Vagina (tissue), 2 donors: ENCODE measurements around the gene CALN1. TPM values are rescaled to one million over a fixed set of nuclear protein-coding genes. Genes with fewer than 3 reads are reported as not detected.
"Not testable (repeated sequence)": the region's sequence is repeated elsewhere in the genome, so short reads cannot be mapped to it uniquely, and the experiment has no call there.

Source experiments
- DNase-seq, 2 donors: peaks; one replicate each; pipeline ENCODE4 v3.0.0-alpha.2; 2017; ENCODE audit errors: extremely low spot score in 2 of 2
- H3K27ac ChIP-seq: fragments of 200-600 bp; sonication (generic); one replicate; pipeline ENCODE4 v1.5.1; 2019
- H3K27me3 ChIP-seq: fragments of 200-600 bp; sonication (generic); one replicate; pipeline ENCODE4 v1.5.1; 2019
- H3K36me3 ChIP-seq, 2 donors: fragments of 200-600 bp; sonication (generic); one replicate each; pipeline ENCODE4 v1.5.1; 2017 to 2019
- H3K4me1 ChIP-seq: fragments of 200-600 bp; sonication (generic); one replicate; pipeline ENCODE4 v1.5.1; 2019
- H3K4me3 ChIP-seq, 2 donors: fragments of 200-600 bp; sonication (generic); 1 replicate in 1 of 2; 2 replicates in 1 of 2; pipeline ENCODE4 v1.5.1; 2016 to 2019
- H3K9me3 ChIP-seq: fragments of 200-600 bp; sonication (generic); one replicate; pipeline ENCODE4 v1.5.1; 2019
- POLR2A ChIP-seq, 2 donors: fragments of 450-650 bp; IDR thresholded peaks; one replicate each; pipeline ENCODE4 v1.6.1; 2017; ENCODE audit warnings: antibody characterized with exemption in 2 of 2, mild to moderate bottlenecking in 2 of 2, moderate library complexity in 2 of 2
- POLR2AphosphoS5 ChIP-seq, 2 donors: sonication (generic); formaldehyde crosslinking; IDR thresholded peaks; one replicate each; pipeline ENCODE4 v1.9.0; 2017; ENCODE audit warnings: antibody characterized with exemption in 2 of 2, mild to moderate bottlenecking in 2 of 2, low read depth in 1 of 2; ENCODE audit not compliant: insufficient read depth in 1 of 2
- intact Hi-C: fragments of 100-400 bp; cut with DNase I; formaldehyde crosslinking; loops from one replicate; pipeline ENCODE4 v1.15.1; 2023
- total RNA-seq: library from RNA; depleted of rRNA; stranded (reverse); fragments of >200 nt; gene quantifications from one replicate; pipeline ENCODE4 v1.2.3, GENCODE V29; 2016
- TF ChIP-seq, protein P1 (sequence below), 3 experiments: fragments of 450-650 bp in 2 of 3; fragments of 200-600 bp in 1 of 3; sonication (generic) in 1 of 3; IDR thresholded peaks; one replicate each; pipeline ENCODE4 v1.5.1; 2017 to 2019; ENCODE audit warnings: antibody characterized with exemption in 3 of 3, mild to moderate bottlenecking in 2 of 3, moderate library complexity in 2 of 3

CALN1 gene
- 6.9 TPM for total RNA-seq

DNA sequence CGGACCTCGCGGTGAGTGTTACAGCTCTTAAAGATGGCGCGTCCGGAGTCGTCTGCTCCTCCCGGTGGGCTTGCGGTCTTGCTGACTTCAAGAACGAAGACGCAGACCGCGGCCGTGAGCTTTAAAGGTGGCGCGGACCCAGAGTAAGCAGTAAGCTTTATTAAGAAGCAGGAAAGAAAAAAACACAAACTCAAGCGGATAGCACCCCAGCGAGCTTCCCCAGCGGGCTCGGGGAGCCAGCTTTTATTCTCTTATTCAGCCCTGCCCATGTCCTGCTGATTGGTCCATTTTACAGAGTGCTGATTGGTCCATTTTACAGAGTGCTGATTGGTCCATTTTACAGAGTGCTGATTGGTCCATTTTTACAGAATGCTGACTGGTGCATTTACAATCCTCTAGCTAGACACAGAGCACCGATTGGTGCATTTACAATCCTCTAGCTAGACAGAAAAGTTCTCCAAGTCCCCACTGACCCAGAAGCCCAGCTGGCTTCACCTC is at the start of gene CALN1:
Gene CALN1, minus strand, starts transcription at position 218 of the 498 bp plus-strand sequence.
- H3K4me1 ChIP-seq, H3K4me3 ChIP-seq, H3K27ac ChIP-seq, DNase-seq, H3K36me3 ChIP-seq, H3K9me3 ChIP-seq, intact Hi-C loops, H3K27me3 ChIP-seq: not testable (repeated sequence)

DNA sequence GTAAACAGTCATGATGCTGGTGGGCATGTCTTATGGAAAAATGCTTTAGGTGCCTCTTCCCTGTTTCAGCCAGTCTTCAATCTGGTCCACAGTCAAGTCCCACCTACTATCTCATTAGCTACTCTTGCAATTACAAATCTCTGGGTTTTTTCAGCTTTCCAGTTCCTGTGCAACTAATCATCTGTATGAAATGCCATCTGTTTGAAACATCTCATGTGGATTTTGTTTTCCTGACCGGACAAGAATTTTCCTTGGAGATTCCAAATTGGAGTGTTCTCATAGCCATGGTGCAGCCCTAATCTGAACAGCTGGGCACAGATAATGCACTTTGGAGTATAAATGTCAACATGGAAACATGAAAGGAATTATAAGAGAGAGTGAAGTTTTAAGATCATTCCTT is 41.3 kb upstream of the CALN1 start:
- Histone ChIP-seq H3K4me1 (no peaks in the 10 kb centered on the region), H3K4me3 (no peak overlapping the region), H3K36me3 (no peaks in the 10 kb centered on the region), H3K27me3 (no peaks in the 10 kb centered on the region), H3K27ac (no peak overlapping the region), H3K9me3 (no peaks in the 10 kb centered on the region)
- TF ChIP-seq, protein P1, sequence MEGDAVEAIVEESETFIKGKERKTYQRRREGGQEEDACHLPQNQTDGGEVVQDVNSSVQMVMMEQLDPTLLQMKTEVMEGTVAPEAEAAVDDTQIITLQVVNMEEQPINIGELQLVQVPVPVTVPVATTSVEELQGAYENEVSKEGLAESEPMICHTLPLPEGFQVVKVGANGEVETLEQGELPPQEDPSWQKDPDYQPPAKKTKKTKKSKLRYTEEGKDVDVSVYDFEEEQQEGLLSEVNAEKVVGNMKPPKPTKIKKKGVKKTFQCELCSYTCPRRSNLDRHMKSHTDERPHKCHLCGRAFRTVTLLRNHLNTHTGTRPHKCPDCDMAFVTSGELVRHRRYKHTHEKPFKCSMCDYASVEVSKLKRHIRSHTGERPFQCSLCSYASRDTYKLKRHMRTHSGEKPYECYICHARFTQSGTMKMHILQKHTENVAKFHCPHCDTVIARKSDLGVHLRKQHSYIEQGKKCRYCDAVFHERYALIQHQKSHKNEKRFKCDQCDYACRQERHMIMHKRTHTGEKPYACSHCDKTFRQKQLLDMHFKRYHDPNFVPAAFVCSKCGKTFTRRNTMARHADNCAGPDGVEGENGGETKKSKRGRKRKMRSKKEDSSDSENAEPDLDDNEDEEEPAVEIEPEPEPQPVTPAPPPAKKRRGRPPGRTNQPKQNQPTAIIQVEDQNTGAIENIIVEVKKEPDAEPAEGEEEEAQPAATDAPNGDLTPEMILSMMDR (IDR thresholded peaks at IDR 0.05) = no peak
- no peak for TF ChIP-seq POLR2AphosphoS5 (IDR thresholded peaks at IDR 0.05; ENCODE audit: insufficient read depth in 1 of 2, low read depth in 1 of 2)
- intact Hi-C loops = no loop called here
- no peak for DNase-seq

DNA sequence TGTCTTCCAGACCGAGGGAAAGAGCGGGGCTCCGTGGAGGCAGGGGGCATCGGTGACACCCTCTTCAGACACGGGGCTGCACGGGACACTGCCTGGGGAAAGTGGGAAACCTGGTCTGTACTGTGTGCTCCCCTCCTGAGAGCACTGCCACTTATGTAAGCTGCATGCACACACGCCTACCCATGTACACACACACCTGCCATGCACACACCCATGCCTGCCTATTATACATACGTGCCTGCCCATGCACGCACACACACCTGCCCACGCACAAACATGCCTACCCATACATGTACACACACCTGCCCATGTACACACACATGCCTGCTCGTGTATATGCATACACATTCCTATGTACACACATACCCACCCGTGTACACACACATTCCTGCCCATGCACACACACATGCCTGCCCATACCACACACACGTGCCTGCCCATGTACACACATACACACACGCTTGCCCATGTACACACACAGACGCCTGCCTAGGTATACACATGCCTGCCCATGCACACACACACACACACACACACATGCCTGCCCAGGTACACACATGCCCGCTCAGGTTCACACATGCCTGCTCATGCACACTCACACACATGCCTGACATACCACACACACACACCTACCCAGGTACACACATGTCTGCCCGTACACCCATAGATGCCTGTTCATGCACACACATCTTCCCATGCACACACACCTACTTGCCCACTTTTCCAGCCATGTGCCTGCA is 35.5 kb upstream of the CALN1 start:
- Histone ChIP-seq H3K4me1 (no peaks in the 10 kb centered on the region), H3K9me3 (no peaks in the 10 kb centered on the region), H3K27me3 (no peaks in the 10 kb centered on the region), H3K27ac (no peak overlapping the region), H3K4me3 (no peak overlapping the region), H3K36me3 (no peaks in the 10 kb centered on the region)
- DNase-seq = no peak
- intact Hi-C loops = no loop called here
- no peak for TF ChIP-seq POLR2AphosphoS5 (IDR thresholded peaks at IDR 0.05; ENCODE audit: insufficient read depth in 1 of 2, low read depth in 1 of 2)
- TF ChIP-seq, protein P1 (IDR thresholded peaks at IDR 0.05) = no peak
- TF ChIP-seq POLR2A (IDR thresholded peaks at IDR 0.05) = no peak

DNA sequence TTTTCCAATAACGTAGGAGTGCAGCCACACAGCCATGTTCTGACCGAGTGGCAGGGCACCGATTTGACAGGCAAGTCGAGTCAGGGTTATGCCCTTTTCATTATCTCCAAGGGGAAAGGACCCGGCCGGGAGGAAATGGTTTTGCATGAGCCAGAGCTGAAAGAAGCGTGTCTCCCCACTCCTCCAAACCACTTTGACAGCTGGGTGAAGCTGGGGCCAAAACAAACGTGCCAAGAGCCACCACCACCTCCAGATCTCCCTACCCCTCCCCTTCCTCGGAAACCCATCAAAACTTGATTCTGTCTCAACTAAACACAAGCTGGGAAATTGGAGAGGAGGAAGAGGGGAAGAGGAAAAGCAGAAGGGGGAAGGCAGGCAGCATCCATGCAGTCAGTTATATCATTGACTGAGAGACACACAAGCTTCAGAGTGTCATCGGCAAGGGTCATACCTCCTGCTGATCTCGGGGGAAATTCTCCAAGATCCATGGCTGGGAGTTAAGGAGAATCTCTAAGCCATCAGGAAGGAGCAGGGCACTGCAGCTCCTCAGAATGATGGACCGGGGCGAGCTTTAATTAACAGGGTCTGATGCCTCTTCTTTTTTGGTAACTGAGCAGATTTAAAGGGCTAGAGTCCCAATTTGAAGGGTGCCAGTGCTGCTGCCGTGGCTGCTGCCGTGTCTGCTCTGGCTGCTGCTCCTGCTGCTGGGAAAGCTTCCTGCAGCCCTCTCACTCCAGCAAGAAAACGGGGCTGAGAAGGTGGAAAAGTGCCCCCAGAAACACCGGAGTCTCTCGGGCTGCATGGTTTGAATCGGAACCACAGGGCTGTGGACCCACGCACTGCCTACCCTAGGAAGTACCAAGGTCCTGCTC is 34.7 kb upstream of the CALN1 start:
- H3K9me3 ChIP-seq = no peaks in the 10 kb centered on the region
- no peaks in the 10 kb centered on the region for H3K4me1 ChIP-seq
- TF ChIP-seq, protein P1 (IDR thresholded peaks at IDR 0.05) = no peak
- TF ChIP-seq POLR2A (IDR thresholded peaks at IDR 0.05) (no peak), POLR2AphosphoS5 (IDR thresholded peaks at IDR 0.05; ENCODE audit: insufficient read depth in 1 of 2, low read depth in 1 of 2) (no peak)
- DNase-seq = no peak
- H3K27me3 ChIP-seq = no peaks in the 10 kb centered on the region
- H3K4me3 ChIP-seq = peak overlapping the region; percentile 6 to 30
- H3K27ac ChIP-seq = no peak overlapping the region
- H3K36me3 ChIP-seq = no peaks in the 10 kb centered on the region
- intact Hi-C loops = no loop called here

DNA sequence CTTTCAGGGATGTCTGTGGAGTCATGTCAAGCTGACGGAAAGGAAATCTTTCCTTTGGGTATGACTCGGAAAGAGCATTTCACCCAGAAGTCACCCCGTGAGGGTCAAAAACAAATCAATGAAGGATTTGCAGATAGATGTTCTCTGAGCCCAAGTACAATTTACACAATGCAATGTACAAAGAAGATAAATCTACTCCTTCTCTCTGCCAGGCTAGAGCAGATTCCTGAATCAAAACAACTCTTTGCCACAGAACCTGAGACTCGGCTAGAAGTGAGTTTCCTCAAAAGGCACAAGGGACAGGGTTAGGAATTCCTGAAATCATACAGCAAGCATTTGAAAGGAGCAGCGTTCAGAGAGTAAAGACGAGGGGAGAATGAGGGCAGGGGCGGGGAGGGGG is 34.0 kb upstream of the CALN1 start:
- H3K27me3 ChIP-seq = no peaks in the 10 kb centered on the region
- no peaks in the 10 kb centered on the region for H3K9me3 ChIP-seq
- no peaks in the 10 kb centered on the region for H3K36me3 ChIP-seq
- intact Hi-C loops = no loop called here
- H3K4me1 ChIP-seq = no peaks in the 10 kb centered on the region
- no peak for DNase-seq
- no peak overlapping the region for H3K27ac ChIP-seq
- H3K4me3 ChIP-seq = peak overlapping the region in 1 of 2 donors; percentile 30
- TF ChIP-seq POLR2A (IDR thresholded peaks at IDR 0.05) (no peak), POLR2AphosphoS5 (IDR thresholded peaks at IDR 0.05; ENCODE audit: insufficient read depth in 1 of 2, low read depth in 1 of 2) (no peak)
- TF ChIP-seq, protein P1 (IDR thresholded peaks at IDR 0.05) = no peak
